HG03103 (cell line): ENCODE measurements around the gene RNPEP.
"Not testable (repeated sequence)": the region's sequence is repeated elsewhere in the genome, so short reads cannot be mapped to it uniquely, and the experiment has no call there.

Experiments
- ATAC-seq: cut with Tn5 transposase; IDR thresholded peaks from one replicate; pipeline ENCODE4 v1.9.1; 2021; ENCODE audit warnings: low read depth; ENCODE audit not compliant: unreplicated experiment

The RNPEP gene, protein sequence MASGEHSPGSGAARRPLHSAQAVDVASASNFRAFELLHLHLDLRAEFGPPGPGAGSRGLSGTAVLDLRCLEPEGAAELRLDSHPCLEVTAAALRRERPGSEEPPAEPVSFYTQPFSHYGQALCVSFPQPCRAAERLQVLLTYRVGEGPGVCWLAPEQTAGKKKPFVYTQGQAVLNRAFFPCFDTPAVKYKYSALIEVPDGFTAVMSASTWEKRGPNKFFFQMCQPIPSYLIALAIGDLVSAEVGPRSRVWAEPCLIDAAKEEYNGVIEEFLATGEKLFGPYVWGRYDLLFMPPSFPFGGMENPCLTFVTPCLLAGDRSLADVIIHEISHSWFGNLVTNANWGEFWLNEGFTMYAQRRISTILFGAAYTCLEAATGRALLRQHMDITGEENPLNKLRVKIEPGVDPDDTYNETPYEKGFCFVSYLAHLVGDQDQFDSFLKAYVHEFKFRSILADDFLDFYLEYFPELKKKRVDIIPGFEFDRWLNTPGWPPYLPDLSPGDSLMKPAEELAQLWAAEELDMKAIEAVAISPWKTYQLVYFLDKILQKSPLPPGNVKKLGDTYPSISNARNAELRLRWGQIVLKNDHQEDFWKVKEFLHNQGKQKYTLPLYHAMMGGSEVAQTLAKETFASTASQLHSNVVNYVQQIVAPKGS

GRCh38 chr1:201982623-201983379 lies at the start of gene RNPEP:
Gene RNPEP (plus strand): TSS chr1:201982648. CDS start chr1:201982667, 19 bp downstream.
- peak; percentile 48 for ATAC-seq

- ATAC-seq: no peak
Measured at GRCh38 chr1:201933840-201934430, 48.5 kb upstream of the RNPEP start.

- ATAC-seq: no peak
Measured at GRCh38 chr1:201937624-201938213, 44.7 kb upstream of the RNPEP start.

GRCh38 chr1:201938440-201939035 lies 43.9 kb upstream of the RNPEP start:
- no peak for ATAC-seq

DNA sequence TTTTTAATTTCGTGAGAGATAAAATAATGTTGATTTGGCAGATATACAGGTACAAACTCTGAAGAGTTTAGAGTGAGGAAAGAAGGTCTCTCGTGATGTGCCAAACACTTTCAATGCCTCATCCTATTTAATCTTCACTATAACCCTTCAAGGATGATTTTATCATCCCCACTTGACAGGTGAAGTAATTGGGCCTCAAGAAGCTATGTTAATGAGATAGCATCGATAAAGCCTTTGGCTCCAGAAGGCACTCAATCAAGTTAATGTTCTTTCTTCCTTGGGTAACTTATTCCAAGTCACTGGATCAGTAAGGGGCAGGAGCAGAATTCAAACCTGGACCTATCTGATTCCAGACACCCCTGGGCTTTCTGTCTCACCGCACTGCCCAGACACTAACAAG lies 43.3 kb upstream of the RNPEP start:
- no peak for ATAC-seq

DNA sequence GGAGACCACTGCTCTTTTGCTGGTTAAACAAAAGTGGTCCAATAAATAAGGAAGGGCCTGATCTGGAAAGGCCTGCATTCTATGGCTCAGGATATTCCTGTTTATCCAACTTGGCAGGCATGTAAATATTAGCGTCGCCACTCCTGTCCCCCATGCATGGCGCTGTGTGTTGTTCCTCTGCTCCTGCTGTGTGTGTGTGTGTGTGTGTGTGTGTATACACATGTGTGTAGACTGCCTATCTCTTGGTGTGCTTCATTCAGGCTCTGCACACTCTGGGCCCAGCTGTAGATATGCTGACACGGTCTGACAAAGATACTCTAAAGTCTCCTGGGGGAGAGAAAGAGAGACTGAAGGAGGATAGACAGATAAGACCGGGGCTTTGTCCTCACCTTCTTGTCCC lies 42.9 kb upstream of the RNPEP start:
- no peak for ATAC-seq

GRCh38 chr1:201940316-201940715 lies 42.1 kb upstream of the RNPEP start:
- not testable (repeated sequence) for ATAC-seq

GRCh38 chr1:201941420-201942128 lies 40.9 kb upstream of the RNPEP start:
- ATAC-seq: no peak

GRCh38 chr1:201942129-201942495 lies 40.3 kb upstream of the RNPEP start:
- ATAC-seq: no peak

- no peak for ATAC-seq
Measured at GRCh38 chr1:201944002-201944401, 38.4 kb upstream of the RNPEP start.

DNA sequence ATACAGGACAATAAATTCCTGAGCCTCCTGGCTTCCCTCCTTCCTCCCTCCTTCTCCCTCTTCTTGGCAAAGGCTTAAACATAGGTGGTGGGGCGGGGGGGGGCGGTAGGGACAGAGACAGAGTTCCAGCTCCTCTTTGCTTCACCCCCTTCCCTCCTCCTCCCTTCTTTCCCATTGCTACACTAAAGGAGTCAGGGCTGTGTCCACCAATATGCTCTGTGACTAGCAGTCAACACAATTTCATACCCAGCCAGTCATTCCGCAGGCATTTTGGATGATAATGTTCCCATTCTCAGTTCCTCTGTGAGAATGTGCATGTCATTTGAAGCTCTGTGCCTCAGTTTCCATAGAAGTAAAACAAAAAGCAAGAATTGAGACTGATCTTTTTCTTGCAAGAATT lies 37.8 kb upstream of the RNPEP start:
- ATAC-seq: no peak

- ATAC-seq: no peak
Measured at GRCh38 chr1:201945157-201945556, 37.3 kb upstream of the RNPEP start.

DNA sequence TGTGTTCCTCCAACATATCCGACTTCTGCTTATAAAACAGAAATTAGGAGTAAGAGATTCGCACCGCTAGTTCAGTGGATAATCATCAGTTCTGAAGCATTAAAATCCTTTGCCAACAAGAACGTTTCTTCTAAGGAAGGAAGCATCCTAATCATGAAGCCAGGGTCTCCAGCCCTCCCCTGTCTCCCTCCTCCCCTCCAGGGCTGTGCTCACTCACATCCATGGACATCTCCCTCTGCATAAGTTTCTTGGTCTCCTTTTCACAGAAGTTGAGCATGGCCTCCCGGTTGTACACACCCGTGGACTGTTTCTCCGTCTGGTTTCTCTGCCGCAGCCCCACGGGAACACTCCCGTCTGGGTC lies 36.6 kb upstream of the RNPEP start:
- ATAC-seq: no peak

GRCh38 chr1:201946224-201946908 lies 36.1 kb upstream of the RNPEP start, which contains the start of gene LMOD1:
Gene LMOD1 (minus strand): TSS chr1:201946548. CDS start chr1:201946340, 208 bp downstream.
- no peak for ATAC-seq

DNA sequence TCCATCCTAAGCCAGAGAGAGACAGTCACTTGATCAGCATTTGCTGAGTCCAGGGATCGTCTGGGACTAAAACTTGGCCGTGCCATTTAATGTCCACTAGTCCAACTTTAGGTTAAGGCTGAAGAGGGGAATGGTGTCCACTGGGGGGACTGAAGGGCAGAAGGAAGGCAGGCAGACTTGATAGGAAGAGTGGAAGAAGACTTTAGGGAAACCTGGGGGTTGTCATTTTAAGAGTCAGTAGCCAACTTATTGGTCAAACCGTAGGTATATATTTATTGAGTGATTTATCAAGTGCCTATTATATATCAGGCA lies 34.8 kb upstream of the RNPEP start:
- no peak for ATAC-seq

DNA sequence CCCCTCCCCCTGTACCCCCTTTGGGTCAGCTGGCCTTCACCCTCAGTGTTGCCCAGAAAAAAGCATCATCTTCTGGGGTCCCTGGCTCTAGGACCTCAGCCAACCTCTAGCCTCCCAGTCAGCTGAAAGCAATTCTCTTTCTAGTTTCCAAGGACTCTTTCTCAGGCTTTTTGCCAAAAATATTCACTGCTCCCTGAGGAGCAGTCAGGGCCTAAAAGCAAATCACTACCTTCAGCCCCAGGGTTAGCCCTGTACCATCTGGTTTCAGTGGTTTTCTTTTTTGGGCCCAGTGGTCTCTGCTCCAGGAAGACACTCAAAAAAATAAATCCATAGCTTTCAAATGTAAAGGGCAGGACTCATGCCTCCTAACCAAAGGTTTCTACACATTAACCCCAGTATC lies 33.0 kb upstream of the RNPEP start:
- no peak for ATAC-seq

- ATAC-seq: no peak
Measured at GRCh38 chr1:201954263-201955008, 28.0 kb upstream of the RNPEP start.

- peak; percentile 100 for ATAC-seq
Measured at GRCh38 chr1:201955009-201955728, 27.3 kb upstream of the RNPEP start, which contains the start of gene TIMM17A. Gene TIMM17A (plus strand): TSS chr1:201955503. CDS start chr1:201955527, 24 bp downstream.
